CD4-positive, alpha-beta T cell treated with Interleukin-17A for 4 hours (primary cell): Measurements from ENCODE around the gene HES5.
A peak's percentile ranks its signal among the peaks of the same experiment; 100 is the strongest.

Source experiments
- DNase-seq: peaks from one replicate; pipeline ENCODE4 v3.0.0-alpha.2; 2020; ENCODE audit warnings: mixed read lengths

HES5 gene

GRCh38 chr1:2546515-2547209, 16.6 kb upstream of the HES5 start:
- peak; percentile 90 for DNase-seq

- peak; percentile 96 for DNase-seq
Measured at GRCh38 chr1:2545754-2546514, 15.9 kb upstream of the HES5 start.

- no peak for DNase-seq
Measured at GRCh38 chr1:2544875-2545640, 15.0 kb upstream of the HES5 start.

- no peak for DNase-seq
Measured at GRCh38 chr1:2544093-2544874, 14.2 kb upstream of the HES5 start.

- DNase-seq, result peak; percentile 70
Measured at GRCh38 chr1:2543543-2544092, 13.6 kb upstream of the HES5 start.

GRCh38 chr1:2542246-2542915, 12.3 kb upstream of the HES5 start:
- DNase-seq, result no peak

GRCh38 chr1:2541619-2542245, 11.7 kb upstream of the HES5 start:
- DNase-seq, result no peak

GRCh38 chr1:2540816-2541492, 10.9 kb upstream of the HES5 start:
- peak; percentile 44 for DNase-seq

- peak; percentile 59 for DNase-seq
Measured at GRCh38 chr1:2539312-2539907, 9.3 kb upstream of the HES5 start.

GRCh38 chr1:2538872-2539271, 8.8 kb upstream of the HES5 start:
- DNase-seq, result no peak

- no peak for DNase-seq
Measured at GRCh38 chr1:2538376-2538775, 8.3 kb upstream of the HES5 start.

GRCh38 chr1:2537784-2538115, 7.7 kb upstream of the HES5 start:
- no peak for DNase-seq

- DNase-seq, result no peak
Measured at GRCh38 chr1:2535981-2536380, 5.9 kb upstream of the HES5 start.

GRCh38 chr1:2535455-2535854, 5.4 kb upstream of the HES5 start:
- DNase-seq, result no peak

GRCh38 chr1:2534687-2535441, 4.8 kb upstream of the HES5 start:
- DNase-seq, result no peak

- no peak for DNase-seq
Measured at GRCh38 chr1:2534315-2534686, 4.2 kb upstream of the HES5 start.

- no peak for DNase-seq
Measured at GRCh38 chr1:2533365-2533764, 3.3 kb upstream of the HES5 start.

GRCh38 chr1:2532485-2533160, 2.6 kb upstream of the HES5 start:
- no peak for DNase-seq
